Measurements from ENCODE around the gene COA1. TPM values are rescaled to one million over a fixed set of nuclear protein-coding genes. Genes with fewer than 3 reads are reported as not detected.

COA1 gene
- total RNA-seq, 3 donors from 2014 or later (not counting 1 experiment from before 2014, with no cell fraction given), result 55.0 to 85.3 (median 69.5) TPM

GRCh38 chr7:43771573-43771972, 42.2 kb upstream of the COA1 start:
- 91% methylated on average over 3 of the region's 3 CpGs for WGBS (ENCODE audit: insufficient coverage)
- Mint-ChIP-seq H3K27ac (peak overlapping the region in 1 of 2 donors; percentile 45), H3K36me3 (no peaks in the 10 kb centered on the region), H3K4me3 (no peak overlapping the region), H3K9me3 (no peaks in the 10 kb centered on the region), H3K27me3 (ENCODE audit: low read depth in 2 of 2) (no peaks in the 10 kb centered on the region), H3K4me1 (peaks cover 0 to 5% of the 10 kb centered on the region in 2 donors)
- no peak overlapping the region for H3K27ac ChIP-seq (ENCODE audit: low read length)
- no peaks in the 10 kb centered on the region for H3K4me1 ChIP-seq (ENCODE audit: control insufficient read depth, insufficient read depth, low read length)
- intact Hi-C loops (cut with micrococcal nuclease), result no loop called here
- ATAC-seq (no peak), DNase-seq (no peak)
- H3K9me3 ChIP-seq (ENCODE audit: control insufficient read depth, insufficient read depth, low read length), result no peaks in the 10 kb centered on the region
- no peaks in the 10 kb centered on the region for H3K36me3 ChIP-seq (ENCODE audit: control insufficient read depth, insufficient read depth, low read length)
- no peak for TF ChIP-seq CTCF (IDR thresholded peaks at IDR 0.05)
- no peak overlapping the region for H3K4me3 ChIP-seq (ENCODE audit: low read length)
- no peaks in the 10 kb centered on the region for H3K27me3 ChIP-seq (ENCODE audit: control insufficient read depth, insufficient read depth, low read length)

- WGBS (ENCODE audit: insufficient coverage), result 53% methylated on average over 3 of the region's 3 CpGs
- H3K4me3 ChIP-seq (ENCODE audit: low read length), result no peak overlapping the region
- no peak overlapping the region for H3K27ac ChIP-seq (ENCODE audit: low read length)
- Mint-ChIP-seq H3K9me3 (no peaks in the 10 kb centered on the region), H3K4me1 (peaks cover 0 to 5% of the 10 kb centered on the region in 2 donors), H3K27me3 (ENCODE audit: low read depth in 2 of 2) (no peaks in the 10 kb centered on the region), H3K36me3 (no peaks in the 10 kb centered on the region), H3K4me3 (no peak overlapping the region), H3K27ac (no peak overlapping the region)
- TF ChIP-seq CTCF (IDR thresholded peaks at IDR 0.05), result no peak
- H3K36me3 ChIP-seq (ENCODE audit: control insufficient read depth, insufficient read depth, low read length), result no peaks in the 10 kb centered on the region
- intact Hi-C loops (cut with micrococcal nuclease), result no loop called here
- H3K4me1 ChIP-seq (ENCODE audit: control insufficient read depth, insufficient read depth, low read length), result no peaks in the 10 kb centered on the region
- no peaks in the 10 kb centered on the region for H3K27me3 ChIP-seq (ENCODE audit: control insufficient read depth, insufficient read depth, low read length)
- ATAC-seq, result no peak
- H3K9me3 ChIP-seq (ENCODE audit: control insufficient read depth, insufficient read depth, low read length), result no peaks in the 10 kb centered on the region
- no peak for DNase-seq
Observed at GRCh38 chr7:43771128-43771527, 41.8 kb upstream of the COA1 start.

- Histone ChIP-seq H3K4me1 (ENCODE audit: control insufficient read depth, insufficient read depth, low read length) (peaks cover under 1% of the 10 kb centered on the region), H3K9me3 (ENCODE audit: control insufficient read depth, insufficient read depth, low read length) (no peaks in the 10 kb centered on the region), H3K36me3 (ENCODE audit: control insufficient read depth, insufficient read depth, low read length) (no peaks in the 10 kb centered on the region), H3K27ac (ENCODE audit: low read length) (no peak overlapping the region), H3K27me3 (ENCODE audit: control insufficient read depth, insufficient read depth, low read length) (no peaks in the 10 kb centered on the region), H3K4me3 (ENCODE audit: low read length) (no peak overlapping the region)
- Mint-ChIP-seq H3K36me3 (no peaks in the 10 kb centered on the region), H3K27me3 (ENCODE audit: low read depth in 2 of 2) (no peaks in the 10 kb centered on the region), H3K4me1 (peaks cover under 1 to 7% of the 10 kb centered on the region in 2 donors), H3K9me3 (no peaks in the 10 kb centered on the region), H3K4me3 (no peak overlapping the region), H3K27ac (no peak overlapping the region)
- DNase-seq, result no peak
- no peak for TF ChIP-seq CTCF (IDR thresholded peaks at IDR 0.05)
- 96% methylated on average over 10 of the region's 10 CpGs for WGBS (ENCODE audit: insufficient coverage)
- intact Hi-C loops (cut with micrococcal nuclease), result no loop called here
- no peak for ATAC-seq
Observed at GRCh38 chr7:43769791-43770465, 40.6 kb upstream of the COA1 start.

GRCh38 chr7:43769281-43769680, 40.0 kb upstream of the COA1 start:
- Histone ChIP-seq H3K36me3 (ENCODE audit: control insufficient read depth, insufficient read depth, low read length) (no peaks in the 10 kb centered on the region), H3K4me3 (ENCODE audit: low read length) (no peak overlapping the region), H3K27ac (ENCODE audit: low read length) (no peak overlapping the region), H3K4me1 (ENCODE audit: control insufficient read depth, insufficient read depth, low read length) (peaks cover 7% of the 10 kb centered on the region), H3K9me3 (ENCODE audit: control insufficient read depth, insufficient read depth, low read length) (no peaks in the 10 kb centered on the region), H3K27me3 (ENCODE audit: control insufficient read depth, insufficient read depth, low read length) (no peaks in the 10 kb centered on the region)
- DNase-seq (no peak), ATAC-seq (no peak)
- intact Hi-C loops (cut with micrococcal nuclease), result no loop called here
- 78% methylated on average over 5 of the region's 5 CpGs for WGBS (ENCODE audit: insufficient coverage)
- no peak for TF ChIP-seq CTCF (IDR thresholded peaks at IDR 0.05)
- H3K4me1 Mint-ChIP-seq, result peaks cover 7 to 14% of the 10 kb centered on the region in 2 donors
- no peak overlapping the region for H3K4me3 Mint-ChIP-seq
- no peak overlapping the region for H3K27ac Mint-ChIP-seq
- H3K27me3 Mint-ChIP-seq (ENCODE audit: low read depth in 2 of 2), result no peaks in the 10 kb centered on the region
- no peaks in the 10 kb centered on the region for H3K9me3 Mint-ChIP-seq
- no peaks in the 10 kb centered on the region for H3K36me3 Mint-ChIP-seq

Measured in natural killer cell (primary cell).